ENCODE data around the gene WDR33. TPM values are rescaled to one million over a fixed set of nuclear protein-coding genes. Genes with fewer than 3 reads are reported as not detected.

WDR33 gene
- polyA plus RNA-seq, 3 donors from 2014 or later = 18.6 to 49.8 (median 22.6) TPM

DNA sequence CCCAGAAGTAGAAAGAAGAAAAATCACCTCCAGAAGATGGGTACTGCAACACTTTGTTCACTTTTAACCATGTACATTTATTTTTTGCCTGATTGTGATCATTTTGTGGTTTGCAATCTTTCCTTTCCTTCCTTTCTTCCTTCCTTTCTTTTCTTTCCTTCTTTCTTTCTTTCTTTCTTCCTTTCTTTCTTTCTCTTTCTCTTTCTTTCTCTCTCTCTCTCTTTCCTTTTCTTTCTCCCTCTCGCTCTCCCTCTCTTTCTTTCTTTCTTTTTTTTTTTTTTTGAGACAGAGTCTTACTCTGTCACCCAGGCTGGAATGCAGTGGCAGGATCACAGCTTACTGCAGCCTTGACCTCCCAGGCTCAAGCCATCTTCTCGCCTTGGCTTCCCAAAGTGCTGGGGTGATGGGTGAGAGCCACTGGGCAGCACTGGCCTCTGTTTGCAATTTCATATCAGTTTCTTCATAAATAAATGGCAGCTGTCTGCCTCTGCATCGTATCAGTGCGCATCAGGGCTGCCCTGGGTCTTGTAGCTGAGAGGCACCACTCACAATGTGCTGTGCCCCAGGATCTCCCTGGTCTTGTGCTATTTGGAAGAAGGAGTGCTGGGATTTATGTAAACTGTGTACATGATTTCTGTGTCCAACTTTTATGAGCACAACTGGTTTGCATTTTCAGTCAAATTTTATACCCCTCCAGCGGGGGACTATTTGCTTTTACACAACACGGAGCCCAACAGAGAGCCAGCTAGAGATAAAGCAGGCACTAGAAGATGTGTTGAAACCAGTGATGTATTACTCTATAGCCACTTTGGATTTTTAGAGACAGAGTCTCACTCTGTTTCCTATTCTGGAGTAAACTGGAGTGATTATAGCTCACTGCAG lies 128.8 kb downstream of the WDR33 start:
- H3K27ac Mint-ChIP-seq = no peak overlapping the region
- no peak overlapping the region for H3K4me3 Mint-ChIP-seq
- peaks cover 1 to 14% (median 4%) of the 10 kb centered on the region in 3 donors for H3K27me3 Mint-ChIP-seq (ENCODE audit: low read depth in 3 of 3)

DNA sequence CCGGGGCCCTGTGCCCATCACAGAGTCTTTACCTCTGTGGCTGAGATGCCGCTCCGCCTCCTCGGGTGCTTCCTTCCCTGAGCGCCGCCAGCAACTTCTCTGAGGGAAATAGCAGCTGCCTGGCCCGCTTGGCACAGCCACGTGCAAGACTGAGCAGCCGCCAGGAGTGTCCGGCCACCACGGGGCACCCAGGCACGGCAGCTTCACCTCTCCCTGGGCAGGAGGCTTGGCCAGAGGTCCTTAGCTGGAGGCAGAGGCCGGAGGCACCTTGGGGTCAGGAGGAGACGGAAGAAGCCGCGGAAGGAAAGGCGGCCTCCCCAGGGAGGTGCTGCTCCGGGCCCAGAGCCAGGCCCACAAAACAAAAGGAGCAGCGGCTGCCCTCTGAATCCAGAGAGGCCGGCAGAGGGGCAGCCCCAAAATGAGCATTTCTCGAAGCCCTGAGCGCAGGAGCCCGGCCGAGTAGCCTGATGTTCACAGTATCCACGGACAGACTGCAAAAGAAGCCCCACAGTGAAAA lies 129.6 kb downstream of the WDR33 start:
- Mint-ChIP-seq H3K27ac (no peak overlapping the region), H3K4me3 (no peak overlapping the region), H3K9me3 (no peaks in the 10 kb centered on the region), H3K36me3 (no peaks in the 10 kb centered on the region), H3K27me3 (ENCODE audit: low read depth in 3 of 3) (peaks cover 3 to 20% (median 6%) of the 10 kb centered on the region in 3 donors), H3K4me1 (peaks cover under 1 to 3% of the 10 kb centered on the region in 2 donors)
- no peak for DNase-seq

More for the DNA sequence above, 128.8 kb downstream of the WDR33 start:
- Mint-ChIP-seq H3K9me3 (no peaks in the 10 kb centered on the region), H3K36me3 (no peaks in the 10 kb centered on the region), H3K4me1 (no peaks in the 10 kb centered on the region)
- DNase-seq = no peak

DNA sequence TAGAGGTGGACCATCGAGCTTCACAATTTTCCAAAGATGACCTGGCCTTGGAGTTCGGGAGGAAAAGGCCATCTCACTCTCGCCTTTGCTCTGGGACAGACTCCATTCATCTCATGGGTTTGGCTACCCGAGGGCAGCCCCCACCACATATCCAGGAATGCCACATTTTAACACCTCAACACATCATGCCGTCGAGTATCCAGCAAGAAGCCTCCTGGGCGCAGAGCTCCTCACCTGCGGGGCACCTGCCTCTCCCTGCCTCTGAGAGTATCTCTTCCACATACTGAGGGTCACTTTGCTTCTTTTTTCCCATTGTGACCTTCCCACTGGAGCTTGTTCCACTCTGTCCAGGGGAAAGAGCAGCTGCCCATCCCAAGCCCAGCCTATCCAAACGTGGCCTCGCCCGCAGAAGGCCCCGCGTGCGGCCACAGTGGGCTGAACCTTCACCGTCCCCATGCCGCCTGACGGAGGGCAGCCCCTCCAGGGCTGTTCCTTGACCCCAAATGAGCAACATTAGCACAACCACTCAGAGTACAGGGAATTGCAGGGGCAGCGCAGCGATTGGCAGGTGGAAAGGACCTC lies 130.2 kb downstream of the WDR33 start:
- Mint-ChIP-seq H3K36me3 (peaks cover 0 to 3% (median 3%) of the 10 kb centered on the region in 3 donors), H3K9me3 (no peaks in the 10 kb centered on the region), H3K4me3 (no peak overlapping the region), H3K4me1 (peaks cover 6% of the 10 kb centered on the region in 2 donors), H3K27me3 (ENCODE audit: low read depth in 3 of 3) (peaks cover 6 to 23% (median 9%) of the 10 kb centered on the region in 3 donors), H3K27ac (no peak overlapping the region)
- no peak for DNase-seq

DNA sequence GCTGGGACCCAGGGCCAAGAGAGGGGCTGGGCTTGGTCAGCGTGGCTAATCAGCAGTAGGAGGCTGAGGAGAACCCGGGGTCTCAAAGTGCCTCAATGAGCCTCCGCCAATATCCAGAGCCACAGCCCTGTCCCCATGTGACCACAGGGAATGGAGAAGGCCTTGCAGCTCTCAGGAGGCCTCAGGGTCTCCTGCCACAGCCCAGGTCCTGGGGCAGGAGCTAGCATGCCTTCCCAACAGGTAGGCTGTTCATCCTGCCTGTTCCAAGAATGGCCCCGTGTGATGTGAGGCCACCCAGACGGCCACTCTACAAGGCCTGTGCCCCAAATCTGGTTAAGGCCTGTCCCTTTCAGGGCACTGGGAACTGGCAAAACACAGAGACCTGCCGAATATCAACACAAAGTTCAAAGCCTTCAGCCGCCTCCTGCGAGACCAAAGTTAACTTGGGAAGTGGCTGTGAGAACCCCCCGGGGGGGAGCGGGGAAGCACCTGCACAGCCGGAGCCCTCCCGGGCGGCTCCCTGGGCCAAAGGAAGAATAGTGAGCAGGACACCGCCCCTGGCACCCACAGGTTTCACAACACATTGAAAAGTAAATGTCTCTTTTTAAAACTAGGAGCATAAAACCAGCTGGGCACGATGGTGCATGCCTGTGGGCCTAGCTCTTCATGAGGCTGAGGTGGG lies 131.2 kb downstream of the WDR33 start:
- Mint-ChIP-seq H3K27ac (no peak overlapping the region), H3K27me3 (ENCODE audit: low read depth in 3 of 3) (peaks cover 9 to 21% (median 12%) of the 10 kb centered on the region in 3 donors), H3K4me1 (peaks cover 8 to 9% of the 10 kb centered on the region in 2 donors), H3K36me3 (peaks cover 0 to 5% (median 4%) of the 10 kb centered on the region in 3 donors), H3K4me3 (no peak overlapping the region), H3K9me3 (no peaks in the 10 kb centered on the region)
- DNase-seq = no peak

DNA sequence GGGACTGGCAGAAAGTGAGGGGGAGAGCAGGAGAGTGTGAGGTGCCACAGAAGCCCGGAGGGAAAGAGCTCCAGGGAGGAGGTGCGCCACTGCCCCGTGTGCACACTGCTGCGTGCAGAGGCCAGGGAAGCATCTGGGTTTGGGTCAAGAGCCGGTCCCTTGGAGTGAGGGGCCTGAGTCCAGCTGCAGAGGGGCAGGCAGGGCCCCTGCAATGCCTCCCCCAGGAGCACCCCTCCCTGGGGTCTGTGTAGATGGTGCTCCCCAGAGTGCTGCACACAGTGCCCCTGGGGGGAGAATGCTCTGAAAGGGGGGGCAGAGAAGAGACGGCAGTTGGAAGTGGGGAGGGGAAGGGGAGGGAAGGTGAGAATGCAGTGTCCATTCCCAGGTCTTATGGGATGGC lies 132.0 kb downstream of the WDR33 start:
- DNase-seq = no peak
- H3K27me3 Mint-ChIP-seq (ENCODE audit: low read depth in 3 of 3) = peaks cover 9 to 26% (median 12%) of the 10 kb centered on the region in 3 donors
- no peak overlapping the region for H3K27ac Mint-ChIP-seq
- no peaks in the 10 kb centered on the region for H3K9me3 Mint-ChIP-seq
- H3K4me3 Mint-ChIP-seq = no peak overlapping the region
- peaks cover 8 to 15% of the 10 kb centered on the region in 2 donors for H3K4me1 Mint-ChIP-seq
- H3K36me3 Mint-ChIP-seq = peaks cover 0 to 5% (median 4%) of the 10 kb centered on the region in 3 donors

DNA sequence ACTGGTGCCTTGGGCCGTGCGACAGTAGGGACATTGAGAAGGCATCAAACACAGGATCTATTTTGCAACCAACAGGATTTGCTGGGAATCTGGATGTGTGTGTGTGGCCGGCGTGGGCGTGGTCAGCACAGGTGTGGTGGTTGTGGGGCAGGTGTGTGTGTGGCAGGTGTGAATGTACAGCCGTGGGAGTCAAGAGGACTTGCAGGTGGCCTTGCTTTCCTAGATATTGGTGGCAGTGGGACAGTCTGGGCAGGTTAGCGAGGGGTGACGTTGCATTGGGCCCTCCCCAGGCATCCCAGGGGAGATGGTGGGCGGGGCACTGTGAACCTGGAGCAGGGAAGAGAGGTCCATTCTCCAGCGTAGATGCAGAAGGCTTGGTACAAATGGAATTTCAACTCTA lies 132.4 kb downstream of the WDR33 start:
- no peak for DNase-seq
- Mint-ChIP-seq H3K27ac (no peak overlapping the region), H3K27me3 (ENCODE audit: low read depth in 3 of 3) (peaks cover 9 to 26% (median 12%) of the 10 kb centered on the region in 3 donors), H3K4me3 (no peak overlapping the region), H3K4me1 (peaks cover 8 to 15% of the 10 kb centered on the region in 2 donors), H3K36me3 (peaks cover 0 to 5% (median 4%) of the 10 kb centered on the region in 3 donors), H3K9me3 (no peaks in the 10 kb centered on the region)

DNA sequence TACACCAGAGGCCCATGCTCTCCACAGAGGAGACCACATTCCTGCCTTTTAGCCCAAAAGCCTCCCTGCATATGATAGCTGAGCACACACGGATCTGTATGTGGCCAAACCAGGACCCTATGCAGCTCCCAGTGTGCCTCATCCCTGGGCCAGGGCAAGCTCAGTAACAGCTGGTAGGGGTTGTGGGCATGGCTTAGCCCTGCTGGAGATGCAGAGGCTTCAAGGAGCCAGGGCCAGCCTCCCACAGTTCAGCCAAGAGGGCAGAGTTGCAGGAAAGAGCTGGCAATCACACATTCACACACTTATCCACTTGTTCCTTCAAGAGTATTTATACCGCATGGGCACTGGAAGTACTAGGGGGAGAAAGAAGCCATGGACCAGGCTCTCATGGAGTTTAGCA lies 134.1 kb downstream of the WDR33 start:
- peaks cover 8 to 36% (median 9%) of the 10 kb centered on the region in 3 donors for H3K27me3 Mint-ChIP-seq (ENCODE audit: low read depth in 3 of 3)

DNA sequence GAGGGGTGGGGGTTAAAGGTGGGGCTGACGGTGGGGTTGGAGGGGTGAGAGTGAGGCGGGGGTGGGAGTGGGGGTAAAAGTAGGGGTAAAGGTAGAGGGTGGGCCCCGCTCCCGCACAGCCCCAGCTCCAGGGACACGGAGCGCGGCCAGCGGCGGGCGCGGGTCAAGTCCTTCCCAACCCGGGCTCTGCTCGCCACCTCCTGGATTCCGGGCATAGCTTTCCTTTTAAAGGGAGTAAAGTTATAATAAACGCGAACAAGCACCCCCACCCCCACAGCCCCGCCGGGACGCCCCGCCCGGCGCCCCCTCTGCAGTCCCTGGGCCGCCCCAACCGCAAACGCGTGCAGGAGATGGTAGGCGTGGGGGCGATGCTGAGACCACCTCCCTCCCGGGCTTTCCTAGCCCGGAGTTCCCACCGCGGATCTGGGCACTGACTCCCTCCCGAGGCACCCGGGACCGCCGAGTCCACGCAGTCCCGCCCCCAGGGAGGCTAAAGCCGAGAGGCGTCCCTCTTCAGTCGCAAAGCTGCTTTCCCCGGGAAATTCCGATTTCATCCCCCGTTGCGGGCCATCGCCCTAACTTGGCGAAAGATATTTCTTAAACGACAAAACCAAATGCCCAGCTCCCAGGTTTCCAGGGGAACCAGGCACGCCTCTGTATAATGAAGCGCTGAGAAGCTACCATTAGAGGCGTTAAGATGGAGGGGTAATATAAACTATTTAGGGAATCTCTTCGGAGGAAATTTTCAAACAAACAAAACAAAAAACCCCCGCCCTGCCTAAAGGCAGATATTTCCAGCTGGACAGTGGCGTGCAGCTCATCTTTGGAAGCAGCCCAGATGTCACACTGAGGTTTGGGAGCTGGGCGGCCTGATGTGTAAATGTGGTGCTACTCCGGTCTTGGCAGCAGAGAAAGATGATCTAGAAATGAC lies 135.4 kb downstream of the WDR33 start, which contains the start of gene LIMS2:
LIMS2 (minus strand) TSS at position 200 of the 931 bp plus-strand sequence. CDS start 506 bp downstream, outside the sequence.
- Mint-ChIP-seq H3K4me1 (peaks cover 8 to 15% of the 10 kb centered on the region in 2 donors), H3K4me3 (peak within 1 kb of the TSS; percentile 69 to 84 (median 79)), H3K36me3 (peaks cover 0 to 5% (median 4%) of the 10 kb centered on the region in 3 donors), H3K9me3 (no peaks in the 10 kb centered on the region), H3K27me3 (ENCODE audit: low read depth in 3 of 3) (peaks cover 8 to 32% (median 8%) of the 10 kb centered on the region in 3 donors), H3K27ac (peak within 1 kb of the TSS in 1 of 6 donors; percentile 58)
- no peak for DNase-seq

More for the DNA sequence above, 134.1 kb downstream of the WDR33 start:
- Mint-ChIP-seq H3K27ac (no peak overlapping the region), H3K4me3 (peak overlapping the region in 3 of 5 donors; percentile 4 to 47 (median 30)), H3K36me3 (peaks cover 0 to 5% (median 4%) of the 10 kb centered on the region in 3 donors), H3K9me3 (no peaks in the 10 kb centered on the region), H3K4me1 (peaks cover 8 to 15% of the 10 kb centered on the region in 2 donors)
- no peak for DNase-seq

DNA sequence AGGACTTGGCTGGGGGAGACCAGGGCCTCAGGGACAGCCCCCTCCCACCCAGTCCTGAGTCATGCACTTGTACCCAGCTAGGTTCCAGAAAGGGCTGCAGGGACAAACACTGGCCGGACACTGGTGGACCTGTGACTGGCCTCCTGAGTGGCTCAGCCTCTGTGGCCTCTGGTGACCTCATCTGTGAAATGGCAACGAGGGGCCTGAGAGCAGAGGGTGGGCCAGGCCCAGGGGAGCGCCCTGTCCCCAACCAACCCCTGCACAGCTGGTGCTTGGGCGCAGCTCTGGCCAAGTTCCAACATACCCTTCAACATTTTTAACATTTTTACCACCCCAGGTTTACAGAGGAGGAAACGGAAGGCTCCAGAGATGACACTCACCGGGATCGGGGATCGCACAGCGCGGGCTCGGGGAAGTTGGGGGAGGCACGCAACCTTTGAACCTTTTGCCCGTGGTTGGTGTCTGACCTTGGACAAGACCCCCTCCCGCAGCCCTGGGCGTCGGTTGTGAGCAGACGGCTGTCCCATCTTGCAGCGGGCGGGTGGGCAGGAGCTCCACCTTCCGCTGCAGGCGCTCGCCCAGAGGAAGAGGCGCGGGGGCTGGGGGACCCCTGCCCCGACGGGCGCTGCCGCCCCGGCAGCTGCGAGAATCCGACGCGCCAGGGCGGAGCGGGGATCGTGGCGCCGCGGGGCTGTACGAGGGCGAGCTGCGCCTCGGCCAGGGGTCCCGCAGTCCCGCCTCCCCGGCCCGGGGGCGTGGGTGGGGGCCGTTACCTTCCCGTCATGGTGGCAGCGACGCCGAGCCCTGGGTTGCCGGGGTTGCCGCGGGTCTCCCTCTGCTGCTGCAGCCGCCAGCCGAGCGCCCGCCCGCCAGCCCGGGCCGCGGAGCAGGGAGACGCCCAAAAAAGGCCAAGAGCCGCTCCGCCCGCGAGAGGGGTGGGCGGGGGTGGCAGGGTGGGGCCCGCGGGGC lies 136.4 kb downstream of the WDR33 start:
- Mint-ChIP-seq H3K27ac (peak overlapping the region in 1 of 6 donors; percentile 58), H3K27me3 (ENCODE audit: low read depth in 3 of 3) (peaks cover 8 to 35% (median 9%) of the 10 kb centered on the region in 3 donors), H3K36me3 (peaks cover 0 to 5% (median 4%) of the 10 kb centered on the region in 3 donors), H3K9me3 (no peaks in the 10 kb centered on the region), H3K4me1 (peaks cover 8 to 15% of the 10 kb centered on the region in 2 donors), H3K4me3 (peak overlapping the region; percentile 35 to 74 (median 74))
- no peak for DNase-seq

DNA sequence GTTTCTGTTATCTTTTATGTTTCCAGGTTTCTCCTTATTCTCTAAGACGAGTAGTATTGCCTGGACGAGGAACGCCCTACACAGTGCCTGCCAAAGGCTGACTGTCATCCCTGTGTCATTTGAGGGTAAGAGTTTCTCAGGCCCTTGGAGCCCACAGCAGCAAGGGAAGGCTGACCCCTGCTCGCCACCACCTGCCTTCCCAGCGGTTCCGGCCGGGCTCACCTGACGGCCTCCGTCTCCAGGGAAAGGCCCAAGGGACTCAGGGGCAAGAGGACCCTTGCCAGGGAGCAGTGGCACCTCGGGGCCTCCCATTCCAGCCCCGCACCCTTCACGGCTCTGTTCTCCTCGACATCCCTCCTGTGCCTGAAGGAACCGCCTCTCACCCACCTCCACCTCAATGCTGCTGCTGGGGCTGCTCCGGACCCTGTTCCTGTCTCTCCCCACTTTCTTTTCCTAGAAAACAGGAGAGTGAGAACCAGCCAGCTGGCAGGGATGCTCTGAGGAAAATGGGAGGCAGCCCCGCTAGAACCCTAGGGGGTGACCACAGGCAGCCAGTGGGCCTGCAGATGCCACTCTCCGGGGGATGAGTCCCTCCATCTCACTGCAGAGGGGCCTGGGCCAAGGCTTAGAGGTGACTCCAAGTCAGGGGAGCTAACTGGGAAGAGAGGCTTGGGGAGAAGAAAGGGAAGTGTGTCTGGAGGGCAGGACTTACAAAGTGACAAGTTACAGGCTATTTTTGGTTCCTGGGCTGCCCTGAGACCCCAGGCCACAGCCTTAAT lies 137.5 kb downstream of the WDR33 start:
- peak overlapping the region; percentile 13 to 55 (median 49) for H3K4me3 Mint-ChIP-seq
- peaks cover 8 to 15% of the 10 kb centered on the region in 2 donors for H3K4me1 Mint-ChIP-seq
- no peaks in the 10 kb centered on the region for H3K9me3 Mint-ChIP-seq
- no peak overlapping the region for H3K27ac Mint-ChIP-seq
- H3K27me3 Mint-ChIP-seq (ENCODE audit: low read depth in 3 of 3) = peaks cover 8 to 35% (median 9%) of the 10 kb centered on the region in 3 donors
- no peak for DNase-seq
- peaks cover 0 to 5% (median 4%) of the 10 kb centered on the region in 3 donors for H3K36me3 Mint-ChIP-seq

All from immature natural killer cell (primary cell).